HUES64 (cell line): ENCODE data around the gene BRD2.

Experiments used
- H3K27ac ChIP-seq: 2 replicates; pipeline ENCODE4 v1.7.0; 2013; ENCODE audit warnings: low read depth, low read length, inconsistent platforms
- H3K27me3 ChIP-seq: 2 replicates; pipeline ENCODE4 v1.6.1; 2013; ENCODE audit warnings: mild to moderate bottlenecking, low read length; ENCODE audit not compliant: insufficient read depth
- H3K36me3 ChIP-seq: 2 replicates; pipeline ENCODE4 v1.6.1; 2013; ENCODE audit warnings: mild to moderate bottlenecking, low read length; ENCODE audit not compliant: insufficient read depth
- H3K4me1 ChIP-seq: 2 replicates; pipeline ENCODE4 v1.6.1; 2013; ENCODE audit warnings: mild to moderate bottlenecking, low read length, moderate library complexity; ENCODE audit not compliant: insufficient read depth
- H3K4me3 ChIP-seq: 2 replicates; pipeline ENCODE4 v1.5.1; 2013; ENCODE audit warnings: mild to moderate bottlenecking, low read length, moderate library complexity
- H3K9ac ChIP-seq: 2 replicates; pipeline ENCODE4 v1.6.1; 2013; ENCODE audit warnings: mild to moderate bottlenecking, low read depth, low read length
- H3K9me3 ChIP-seq: 2 replicates; pipeline ENCODE4 v1.6.1; 2013; ENCODE audit warnings: low read depth, low read length; ENCODE audit not compliant: insufficient read depth
- WGBS: fragments of 150-250, 120-280 bp; methylation state at CpG from one replicate; pipeline ENCODE4 v1.1.7; 2013; ENCODE audit warnings: missing lambda C conversion rate; 5-methylcytosine and 5-hydroxymethylcytosine counted together

The BRD2 gene

DNA sequence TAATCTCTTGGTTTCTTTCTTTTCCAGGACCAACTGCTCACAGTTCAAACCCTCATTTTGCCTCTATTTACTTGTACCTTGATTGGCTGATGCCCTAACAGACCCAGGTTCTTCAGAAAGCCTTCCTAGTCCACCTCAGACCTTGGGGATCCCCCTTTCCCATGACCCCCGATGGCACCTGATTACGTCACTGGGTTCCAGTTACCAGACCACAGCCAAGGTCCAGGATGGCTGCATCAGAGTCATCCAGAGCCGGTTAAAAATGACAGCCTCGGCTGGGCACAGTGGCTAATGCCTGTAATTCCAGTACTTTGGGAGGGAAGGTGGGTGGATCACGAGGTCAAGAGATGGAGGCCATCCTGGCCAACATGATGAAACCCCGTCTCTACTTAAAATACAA lies 36.5 kb downstream of the BRD2 start:
- no peaks in the 10 kb centered on the region for H3K27me3 ChIP-seq
- H3K4me3 ChIP-seq, result no peak overlapping the region
- WGBS, result 88% methylated on average over 6 of the region's 6 CpGs

DNA sequence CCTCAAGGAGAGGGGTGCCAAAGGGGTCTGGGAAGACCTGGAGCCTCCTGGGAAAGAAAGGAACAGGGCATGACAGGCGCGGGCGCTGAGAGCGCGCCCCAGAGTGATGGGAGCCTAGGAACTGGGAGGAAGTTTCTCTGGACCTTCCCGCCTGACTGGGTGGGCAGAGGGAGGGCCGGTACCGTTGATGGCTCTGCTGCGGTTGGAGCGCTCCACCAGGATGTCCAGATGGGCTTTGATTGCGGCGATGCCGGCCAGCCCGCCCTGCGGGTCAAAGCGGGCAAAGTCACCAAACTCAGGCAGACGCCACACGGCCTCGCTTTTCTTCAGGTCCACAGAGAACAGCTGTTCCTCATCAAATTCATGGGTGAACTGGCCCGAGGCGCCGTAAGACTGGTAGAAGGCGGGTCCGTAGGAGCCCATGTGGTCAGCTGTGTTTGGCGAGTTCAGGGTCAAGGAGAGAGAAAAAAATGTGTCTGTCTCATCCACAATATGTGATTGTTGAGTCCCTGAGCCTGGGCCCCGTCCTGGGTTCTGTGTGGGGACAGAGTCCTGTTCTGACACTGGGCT lies 39.5 kb downstream of the BRD2 start:
- 94% methylated on average over 26 of the region's 26 CpGs for WGBS
- no peak overlapping the region for H3K27ac ChIP-seq
- H3K27me3 ChIP-seq, result no peaks in the 10 kb centered on the region
- no peaks in the 10 kb centered on the region for H3K36me3 ChIP-seq
- H3K9ac ChIP-seq, result no peak overlapping the region
- H3K9me3 ChIP-seq, result no peaks in the 10 kb centered on the region
- H3K4me3 ChIP-seq, result no peak overlapping the region
- peaks cover 11% of the 10 kb centered on the region; the same call in 1 of the 2 replicates for H3K4me1 ChIP-seq

More for the DNA sequence above, 36.5 kb downstream of the BRD2 start:
- Histone ChIP-seq H3K4me1 (0 out of 2 replicates have a peak, but pooled peaks cover 3% of the 10 kb centered on the region), H3K9ac (no peak overlapping the region), H3K27ac (no peak overlapping the region), H3K36me3 (no peaks in the 10 kb centered on the region), H3K9me3 (no peaks in the 10 kb centered on the region)

DNA sequence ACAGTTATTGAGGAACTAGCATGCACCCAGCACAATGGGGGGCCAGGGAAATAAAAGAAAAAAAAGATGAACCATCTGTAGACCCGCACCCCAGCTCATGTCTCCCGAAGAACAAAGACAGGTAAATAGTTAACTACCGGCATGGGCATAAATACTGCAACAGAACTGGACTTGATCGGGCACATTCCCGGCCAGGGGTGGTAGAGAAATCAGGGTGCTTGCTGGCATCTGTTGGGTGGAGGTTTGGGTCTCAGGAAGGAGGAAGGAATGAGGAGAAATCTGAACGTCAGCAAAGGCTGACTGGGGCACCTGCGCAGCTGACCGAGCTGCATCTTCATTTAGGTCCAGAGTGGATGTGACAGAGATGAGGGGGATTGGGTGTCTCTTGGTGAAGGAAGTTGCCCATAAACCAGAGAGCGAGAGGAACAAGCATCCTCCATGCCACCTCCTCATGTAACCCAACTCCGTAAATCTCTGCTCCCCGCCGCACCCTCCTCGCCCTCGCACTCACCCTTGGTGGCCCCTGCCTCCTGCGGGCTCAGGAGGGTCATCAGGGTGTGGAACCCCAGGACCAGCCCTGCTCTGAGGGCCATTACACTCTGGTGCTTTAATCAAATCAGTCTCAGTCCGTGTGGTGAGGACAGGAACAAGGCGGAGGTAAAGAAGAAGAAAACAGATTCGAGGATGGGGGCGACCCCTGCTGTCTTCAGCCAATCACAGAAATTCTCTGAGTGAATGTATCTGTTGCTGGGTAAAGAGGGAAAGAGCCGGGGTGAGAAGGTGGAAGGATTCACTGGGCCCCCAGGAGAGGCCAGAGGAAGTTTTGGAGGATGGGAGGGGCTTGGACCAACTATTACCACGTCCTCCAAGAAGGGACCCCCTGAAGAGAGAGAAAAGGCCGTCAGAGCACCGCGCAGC lies 40.8 kb downstream of the BRD2 start, which contains the start of gene HLA-DOA:
TSS of gene HLA-DOA (minus strand) at position 648 of the 918 bp plus-strand sequence.
- no peaks in the 10 kb centered on the region for H3K9me3 ChIP-seq
- WGBS, result 50% methylated on average over 23 of the region's 24 CpGs
- no peak within 1 kb of the TSS for H3K27ac ChIP-seq
- H3K4me1 ChIP-seq, result peaks cover 11% of the 10 kb centered on the region; the same call in 1 of the 2 replicates
- H3K4me3 ChIP-seq, result peak within 1 kb of the TSS; percentile 68
- peak within 1 kb of the TSS; percentile 60 for H3K9ac ChIP-seq
- no peaks in the 10 kb centered on the region for H3K36me3 ChIP-seq
- no peaks in the 10 kb centered on the region for H3K27me3 ChIP-seq

DNA sequence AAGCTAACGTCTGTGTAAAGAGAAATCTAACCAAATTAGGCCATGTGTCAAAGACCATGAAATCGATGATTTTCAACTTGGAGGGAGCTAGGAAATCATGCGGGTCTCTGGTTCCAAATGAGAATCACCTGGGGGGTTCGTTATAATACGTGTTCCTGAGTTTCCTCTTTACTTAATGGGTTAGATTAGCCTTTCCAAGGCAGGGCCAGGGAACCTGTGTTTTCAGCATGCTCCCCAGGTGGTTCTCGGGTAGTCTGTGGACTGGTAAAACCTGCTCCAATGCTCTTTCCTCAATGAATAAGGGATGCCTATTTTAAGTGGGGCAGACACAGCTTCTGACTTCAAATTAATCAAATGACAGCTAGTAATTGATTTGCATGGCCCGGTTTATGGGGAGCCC lies 42.0 kb downstream of the BRD2 start:
- Histone ChIP-seq H3K4me1 (peaks cover 11% of the 10 kb centered on the region; the same call in 1 of the 2 replicates), H3K27ac (no peak overlapping the region), H3K9me3 (no peaks in the 10 kb centered on the region), H3K27me3 (no peaks in the 10 kb centered on the region), H3K4me3 (peak overlapping the region; percentile 68), H3K9ac (no peak overlapping the region), H3K36me3 (no peaks in the 10 kb centered on the region)
- 58% methylated on average over 7 of the region's 7 CpGs for WGBS

DNA sequence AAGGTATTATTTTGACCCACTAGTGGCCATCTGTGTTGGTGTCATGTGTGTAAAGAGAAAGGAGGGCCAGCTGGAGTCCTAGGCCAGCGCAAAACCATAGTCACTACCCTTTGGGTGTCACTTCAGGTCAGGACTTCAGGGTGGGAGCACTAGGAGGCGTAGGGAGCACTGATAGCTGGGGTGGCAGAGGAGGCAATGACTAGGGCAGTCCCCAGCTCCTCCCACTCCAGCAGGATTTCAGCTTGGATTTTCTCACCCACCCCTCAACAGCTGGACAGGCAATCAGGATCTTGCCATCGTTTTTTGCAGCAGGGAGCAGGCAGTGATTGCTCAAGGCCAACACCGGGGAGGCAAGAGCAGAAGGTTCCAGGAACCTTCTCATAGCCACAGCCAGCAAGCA lies 45.2 kb downstream of the BRD2 start:
- no peak overlapping the region for H3K27ac ChIP-seq
- no peaks in the 10 kb centered on the region for H3K27me3 ChIP-seq
- H3K9me3 ChIP-seq, result no peaks in the 10 kb centered on the region
- WGBS, result 84% methylated on average over 4 of the region's 4 CpGs
- H3K36me3 ChIP-seq, result no peaks in the 10 kb centered on the region
- no peak overlapping the region for H3K9ac ChIP-seq
- no peak overlapping the region for H3K4me3 ChIP-seq
- peaks cover 11% of the 10 kb centered on the region; the same call in 1 of the 2 replicates for H3K4me1 ChIP-seq

DNA sequence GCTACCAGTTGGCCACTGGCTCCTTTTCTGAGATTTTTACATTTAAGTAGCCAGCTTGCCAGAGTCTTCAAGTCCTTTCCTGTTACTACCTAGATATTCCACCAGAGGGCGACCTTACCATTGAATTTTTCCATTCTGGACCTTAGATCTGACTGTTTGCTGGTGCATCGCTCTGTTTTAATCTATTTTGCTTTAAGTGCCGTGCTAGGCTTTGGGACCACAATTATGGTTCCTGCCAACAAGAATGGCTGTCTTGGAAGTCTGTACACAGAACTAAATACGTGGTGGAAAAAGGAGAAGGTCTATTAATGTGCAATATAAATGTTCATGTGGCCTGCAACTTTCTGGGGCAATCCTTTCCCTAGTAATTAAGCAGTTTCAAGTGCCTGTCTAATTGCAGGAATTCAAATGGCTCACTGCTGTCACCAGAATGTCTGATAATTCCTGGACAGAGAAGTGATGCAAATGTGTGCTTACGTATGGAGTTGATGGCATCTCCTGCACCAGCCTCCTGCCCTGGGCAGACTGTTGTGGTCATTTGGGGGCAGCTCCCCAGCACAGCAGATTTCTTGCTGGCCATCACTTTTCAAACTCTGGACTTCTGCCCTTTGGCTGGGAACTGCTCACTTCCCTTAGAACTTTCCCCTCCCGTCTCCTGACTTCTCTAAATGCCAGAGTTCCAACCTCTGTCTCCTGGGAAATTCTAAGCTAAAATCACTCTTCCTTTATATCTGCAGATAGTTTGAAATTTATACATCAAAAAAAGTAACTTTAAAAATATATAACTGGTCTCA lies 46.6 kb downstream of the BRD2 start:
- Histone ChIP-seq H3K36me3 (no peaks in the 10 kb centered on the region), H3K4me3 (no peak overlapping the region), H3K9ac (no peak overlapping the region), H3K27ac (no peak overlapping the region), H3K27me3 (no peaks in the 10 kb centered on the region), H3K4me1 (peaks cover 7% of the 10 kb centered on the region; the same call in 1 of the 2 replicates), H3K9me3 (no peaks in the 10 kb centered on the region)
- 35% methylated on average over 6 of the region's 6 CpGs for WGBS

DNA sequence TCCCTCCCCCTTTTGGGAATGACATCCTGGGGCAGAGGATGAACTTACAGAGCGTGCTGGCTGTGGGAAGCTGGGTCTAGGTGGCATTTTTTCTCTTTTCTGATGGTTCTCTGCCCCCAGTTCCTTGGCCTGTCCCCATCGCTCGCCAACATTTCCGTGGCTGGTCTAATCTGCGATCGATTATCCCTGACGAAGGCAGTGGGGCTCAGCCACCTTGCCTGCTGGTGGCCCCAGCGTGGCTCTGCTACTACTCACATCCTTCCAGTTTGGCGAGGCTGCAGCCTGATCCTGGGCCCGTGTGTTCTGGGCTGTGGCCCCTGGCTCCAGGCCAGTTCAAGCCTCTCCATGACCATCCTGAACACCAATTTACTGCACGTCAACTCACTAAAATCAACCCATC lies 47.4 kb downstream of the BRD2 start:
- Histone ChIP-seq H3K4me3 (no peak overlapping the region), H3K27ac (no peak overlapping the region), H3K9ac (no peak overlapping the region), H3K4me1 (peaks cover under 1% of the 10 kb centered on the region; the same call in 1 of the 2 replicates), H3K9me3 (no peaks in the 10 kb centered on the region), H3K36me3 (no peaks in the 10 kb centered on the region), H3K27me3 (no peaks in the 10 kb centered on the region)
- WGBS, result 88% methylated on average over 11 of the region's 11 CpGs

DNA sequence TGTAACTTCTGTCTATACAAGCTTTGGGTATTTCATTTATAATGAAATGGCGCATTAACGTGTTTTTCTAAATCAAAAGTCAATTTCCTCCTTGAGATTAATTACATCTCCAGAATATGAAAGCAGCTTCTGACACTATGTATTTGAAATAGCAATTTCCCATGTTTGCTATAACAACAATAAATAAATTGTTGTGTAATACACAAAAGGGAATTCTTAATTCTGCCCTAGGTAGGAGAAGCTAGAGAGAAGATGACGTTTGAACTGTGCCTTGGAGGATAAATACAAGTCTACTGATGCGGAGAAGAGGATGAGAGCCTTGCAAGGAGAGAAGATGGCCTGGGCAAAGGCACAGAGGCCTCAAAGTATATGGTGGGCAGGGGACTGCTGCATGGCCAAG lies 48.6 kb downstream of the BRD2 start:
- no peaks in the 10 kb centered on the region for H3K9me3 ChIP-seq
- H3K27ac ChIP-seq, result no peak overlapping the region
- H3K9ac ChIP-seq, result no peak overlapping the region
- H3K4me3 ChIP-seq, result no peak overlapping the region
- H3K27me3 ChIP-seq, result no peaks in the 10 kb centered on the region
- WGBS, result 48% methylated on average over 2 of the region's 4 CpGs
- H3K4me1 ChIP-seq, result no peaks in the 10 kb centered on the region; the same call in 1 of the 2 replicates
- H3K36me3 ChIP-seq, result no peaks in the 10 kb centered on the region

DNA sequence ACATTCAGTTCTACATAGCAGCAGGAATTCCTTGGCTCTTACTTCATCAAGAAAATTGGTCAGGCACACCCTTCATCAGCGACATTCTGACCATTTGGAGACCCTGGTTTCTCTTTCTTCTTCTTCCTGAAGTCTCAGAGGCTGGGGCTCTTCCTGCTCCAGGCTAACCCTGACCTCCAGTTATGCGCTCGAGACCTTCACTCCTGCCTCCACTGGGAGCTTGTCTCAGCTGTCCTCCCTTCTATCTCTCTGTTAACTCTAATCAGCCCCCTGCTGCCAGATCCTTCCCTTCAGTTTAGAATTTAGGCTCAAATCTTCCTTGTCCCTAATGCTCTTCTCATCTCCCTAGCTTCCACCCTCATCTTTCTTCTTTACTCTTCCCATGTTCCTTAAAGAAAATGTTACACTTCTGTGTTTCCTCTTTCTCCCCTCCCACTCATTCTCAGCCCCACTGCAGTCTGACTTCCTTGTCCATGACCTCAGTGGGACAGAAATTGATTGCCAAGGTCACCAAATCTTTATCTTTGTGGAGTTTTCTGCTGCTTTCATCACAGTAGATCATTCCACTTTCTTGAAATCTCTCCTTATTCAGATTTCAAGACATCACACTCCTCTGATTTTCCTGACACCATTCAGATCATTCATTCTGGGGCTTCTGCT lies 49.4 kb downstream of the BRD2 start:
- no peak overlapping the region for H3K27ac ChIP-seq
- no peaks in the 10 kb centered on the region for H3K36me3 ChIP-seq
- H3K9ac ChIP-seq, result no peak overlapping the region
- H3K27me3 ChIP-seq, result no peaks in the 10 kb centered on the region
- WGBS, result 78% methylated on average over 3 of the region's 3 CpGs
- H3K9me3 ChIP-seq, result no peaks in the 10 kb centered on the region
- H3K4me1 ChIP-seq, result no peaks in the 10 kb centered on the region
- no peak overlapping the region for H3K4me3 ChIP-seq

DNA sequence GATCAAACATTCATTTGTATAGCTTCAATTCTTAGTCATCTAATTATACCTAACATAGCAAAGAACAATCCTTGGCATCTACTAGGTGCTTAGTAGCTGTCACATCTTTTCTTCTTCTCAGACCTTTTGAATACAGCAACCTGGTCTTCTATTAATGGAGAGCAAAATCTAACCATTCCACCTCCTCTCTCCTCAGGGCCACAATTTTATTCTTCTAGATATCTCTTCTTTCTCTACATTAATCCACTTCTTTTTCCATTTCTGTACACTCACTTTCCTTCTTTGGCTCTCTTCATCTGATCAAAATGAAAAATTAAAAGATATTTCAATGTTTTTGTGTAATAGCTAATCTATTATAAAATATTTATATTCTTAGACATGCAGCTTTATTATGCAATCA lies 50.0 kb downstream of the BRD2 start:
- Histone ChIP-seq H3K4me1 (no peaks in the 10 kb centered on the region), H3K9me3 (no peaks in the 10 kb centered on the region), H3K27me3 (no peaks in the 10 kb centered on the region), H3K36me3 (no peaks in the 10 kb centered on the region), H3K27ac (no peak overlapping the region), H3K4me3 (no peak overlapping the region), H3K9ac (no peak overlapping the region)
